BLaER1 (cell line): ENCODE data around the gene EIF4E3.
A peak's percentile ranks its signal among the peaks of the same experiment; 100 is the strongest.

Experiments
- H3K27ac ChIP-seq: shearing (Covaris generic); formaldehyde crosslinking; 2 replicates; pipeline ENCODE4 v1.8.1; 2022
- H3K27me3 ChIP-seq: shearing (Covaris generic); formaldehyde crosslinking; 2 replicates; pipeline ENCODE4 v1.8.1; 2022
- H3K36me3 ChIP-seq: shearing (Covaris generic); formaldehyde crosslinking; 2 replicates; pipeline ENCODE4 v1.8.1; 2022
- H3K4me1 ChIP-seq: shearing (Covaris generic); formaldehyde crosslinking; 2 replicates; pipeline ENCODE4 v1.8.1; 2022
- H3K4me2 ChIP-seq: shearing (Covaris generic); formaldehyde crosslinking; 2 replicates; pipeline ENCODE4 v1.8.1; 2022
- H3K4me3 ChIP-seq: shearing (Covaris generic); formaldehyde crosslinking; 2 replicates; pipeline ENCODE4 v1.8.1; 2022
- H3K9ac ChIP-seq: shearing (Covaris generic); formaldehyde crosslinking; 2 replicates; pipeline ENCODE4 v1.8.1; 2022
- H3K9me3 ChIP-seq: shearing (Covaris generic); formaldehyde crosslinking; 2 replicates; pipeline ENCODE4 v1.8.1; 2022
- H4K20me1 ChIP-seq: shearing (Covaris generic); formaldehyde crosslinking; 2 replicates; pipeline ENCODE4 v1.8.1; 2022
- Cebpa-rat ChIP-seq: shearing (Covaris generic); IDR thresholded peaks from 2 replicates; pipeline ENCODE4 v1.8.1; 2022

Gene EIF4E3

GRCh38 chr3:71724584-71725270, 475 bp downstream of the EIF4E3 start:
- peak overlapping the region; percentile 84 for H3K4me3 ChIP-seq
- no peak overlapping the region for H3K27ac ChIP-seq
- H3K4me2 ChIP-seq: peak overlapping the region; percentile 98
- no peaks in the 10 kb centered on the region for H3K9me3 ChIP-seq
- peaks cover 27% of the 10 kb centered on the region for H3K4me1 ChIP-seq
- peak overlapping the region; percentile 58; the same call in 1 of the 2 replicates for H3K9ac ChIP-seq
- peaks cover 13% of the 10 kb centered on the region for H4K20me1 ChIP-seq
- TF ChIP-seq Cebpa-rat: no peak
- no peaks in the 10 kb centered on the region for H3K36me3 ChIP-seq
- peaks cover 51% of the 10 kb centered on the region for H3K27me3 ChIP-seq

GRCh38 chr3:71724171-71724453, 1.1 kb downstream of the EIF4E3 start:
- H3K4me1 ChIP-seq: peaks cover 21% of the 10 kb centered on the region
- no peaks in the 10 kb centered on the region for H3K9me3 ChIP-seq
- H3K27me3 ChIP-seq: peaks cover 51% of the 10 kb centered on the region
- H3K9ac ChIP-seq: no peak overlapping the region
- TF ChIP-seq Cebpa-rat: no peak
- no peaks in the 10 kb centered on the region for H3K36me3 ChIP-seq
- peak overlapping the region; percentile 98 for H3K4me2 ChIP-seq
- H4K20me1 ChIP-seq: peaks cover 13% of the 10 kb centered on the region
- H3K27ac ChIP-seq: no peak overlapping the region
- H3K4me3 ChIP-seq: peak overlapping the region; percentile 84

GRCh38 chr3:71723452-71724170, 1.6 kb downstream of the EIF4E3 start:
- Histone ChIP-seq H3K27ac (no peak overlapping the region), H3K4me2 (peak overlapping the region; percentile 98), H3K9me3 (no peaks in the 10 kb centered on the region), H3K27me3 (peaks cover 51% of the 10 kb centered on the region), H4K20me1 (peaks cover 13% of the 10 kb centered on the region), H3K4me3 (no peak overlapping the region), H3K36me3 (no peaks in the 10 kb centered on the region), H3K4me1 (peaks cover 16% of the 10 kb centered on the region), H3K9ac (no peak overlapping the region)
- no peak for TF ChIP-seq Cebpa-rat

- Histone ChIP-seq H3K9me3 (no peaks in the 10 kb centered on the region), H3K36me3 (no peaks in the 10 kb centered on the region), H3K27ac (no peak overlapping the region), H3K9ac (no peak overlapping the region), H3K27me3 (peaks cover 51% of the 10 kb centered on the region), H3K4me2 (no peak overlapping the region), H3K4me1 (peaks cover 13% of the 10 kb centered on the region), H4K20me1 (peaks cover 13% of the 10 kb centered on the region), H3K4me3 (no peak overlapping the region)
- no peak for TF ChIP-seq Cebpa-rat
These were observed 2.5 kb downstream of the EIF4E3 start for GRCh38 chr3:71722693-71723092.

GRCh38 chr3:71721651-71722157, 3.5 kb downstream of the EIF4E3 start:
- no peak overlapping the region for H3K4me3 ChIP-seq
- no peaks in the 10 kb centered on the region for H3K36me3 ChIP-seq
- H3K4me1 ChIP-seq: peaks cover 13% of the 10 kb centered on the region
- no peaks in the 10 kb centered on the region for H3K9me3 ChIP-seq
- H3K9ac ChIP-seq: no peak overlapping the region
- H3K4me2 ChIP-seq: no peak overlapping the region
- no peak overlapping the region for H3K27ac ChIP-seq
- peaks cover 47% of the 10 kb centered on the region for H3K27me3 ChIP-seq
- TF ChIP-seq Cebpa-rat: no peak
- peaks cover 13% of the 10 kb centered on the region for H4K20me1 ChIP-seq

GRCh38 chr3:71721002-71721401, 4.2 kb downstream of the EIF4E3 start:
- Histone ChIP-seq H4K20me1 (peaks cover 13% of the 10 kb centered on the region), H3K36me3 (no peaks in the 10 kb centered on the region), H3K9ac (no peak overlapping the region), H3K9me3 (no peaks in the 10 kb centered on the region), H3K27ac (no peak overlapping the region), H3K4me3 (no peak overlapping the region), H3K27me3 (peaks cover 40% of the 10 kb centered on the region), H3K4me1 (peaks cover 13% of the 10 kb centered on the region), H3K4me2 (no peak overlapping the region)
- TF ChIP-seq Cebpa-rat: no peak

GRCh38 chr3:71718072-71718471, 7.1 kb downstream of the EIF4E3 start:
- no peaks in the 10 kb centered on the region for H4K20me1 ChIP-seq
- H3K27me3 ChIP-seq: peaks cover 10% of the 10 kb centered on the region
- no peak overlapping the region for H3K4me2 ChIP-seq
- TF ChIP-seq Cebpa-rat: no peak
- no peaks in the 10 kb centered on the region for H3K36me3 ChIP-seq
- no peak overlapping the region for H3K27ac ChIP-seq
- no peak overlapping the region for H3K4me3 ChIP-seq
- H3K9ac ChIP-seq: no peak overlapping the region
- no peaks in the 10 kb centered on the region for H3K4me1 ChIP-seq
- H3K9me3 ChIP-seq: no peaks in the 10 kb centered on the region

GRCh38 chr3:71714595-71714994, 10.6 kb downstream of the EIF4E3 start:
- TF ChIP-seq Cebpa-rat: no peak
- Histone ChIP-seq H3K36me3 (no peaks in the 10 kb centered on the region), H3K27ac (no peak overlapping the region), H3K27me3 (no peaks in the 10 kb centered on the region), H3K4me3 (no peak overlapping the region), H3K9me3 (no peaks in the 10 kb centered on the region), H3K4me2 (no peak overlapping the region), H3K4me1 (no peaks in the 10 kb centered on the region), H3K9ac (no peak overlapping the region), H4K20me1 (no peaks in the 10 kb centered on the region)

- no peaks in the 10 kb centered on the region for H3K36me3 ChIP-seq
These were observed 12.2 kb downstream of the EIF4E3 start for GRCh38 chr3:71713041-71713440.

GRCh38 chr3:71710906-71711494, 14.2 kb downstream of the EIF4E3 start:
- no peak overlapping the region for H3K9ac ChIP-seq
- no peak for TF ChIP-seq Cebpa-rat

More at GRCh38 chr3:71713041-71713440, 12.2 kb downstream of the EIF4E3 start:
- Histone ChIP-seq H3K9me3 (no peaks in the 10 kb centered on the region), H3K4me3 (no peak overlapping the region), H4K20me1 (no peaks in the 10 kb centered on the region), H3K9ac (no peak overlapping the region), H3K27me3 (no peaks in the 10 kb centered on the region), H3K4me2 (no peak overlapping the region), H3K4me1 (no peaks in the 10 kb centered on the region), H3K27ac (no peak overlapping the region)
- TF ChIP-seq Cebpa-rat: no peak

More at GRCh38 chr3:71710906-71711494, 14.2 kb downstream of the EIF4E3 start:
- no peaks in the 10 kb centered on the region for H3K36me3 ChIP-seq
- no peaks in the 10 kb centered on the region for H3K9me3 ChIP-seq
- no peaks in the 10 kb centered on the region for H4K20me1 ChIP-seq
- H3K4me1 ChIP-seq: no peaks in the 10 kb centered on the region
- H3K4me2 ChIP-seq: no peak overlapping the region
- no peak overlapping the region for H3K4me3 ChIP-seq
- H3K27me3 ChIP-seq: no peaks in the 10 kb centered on the region
- H3K27ac ChIP-seq: no peak overlapping the region
